ENCODE results near the gene ZNF549. TPM values are rescaled to one million over a fixed set of nuclear protein-coding genes. Genes with fewer than 3 reads are reported as not detected.

ZNF549 gene
- total and polyA plus RNA-seq, 2 of the 8 experiments (the other 6 are each of a cell fraction or from before 2014, with no cell fraction given): 4.3 to 9.7 TPM

DNA sequence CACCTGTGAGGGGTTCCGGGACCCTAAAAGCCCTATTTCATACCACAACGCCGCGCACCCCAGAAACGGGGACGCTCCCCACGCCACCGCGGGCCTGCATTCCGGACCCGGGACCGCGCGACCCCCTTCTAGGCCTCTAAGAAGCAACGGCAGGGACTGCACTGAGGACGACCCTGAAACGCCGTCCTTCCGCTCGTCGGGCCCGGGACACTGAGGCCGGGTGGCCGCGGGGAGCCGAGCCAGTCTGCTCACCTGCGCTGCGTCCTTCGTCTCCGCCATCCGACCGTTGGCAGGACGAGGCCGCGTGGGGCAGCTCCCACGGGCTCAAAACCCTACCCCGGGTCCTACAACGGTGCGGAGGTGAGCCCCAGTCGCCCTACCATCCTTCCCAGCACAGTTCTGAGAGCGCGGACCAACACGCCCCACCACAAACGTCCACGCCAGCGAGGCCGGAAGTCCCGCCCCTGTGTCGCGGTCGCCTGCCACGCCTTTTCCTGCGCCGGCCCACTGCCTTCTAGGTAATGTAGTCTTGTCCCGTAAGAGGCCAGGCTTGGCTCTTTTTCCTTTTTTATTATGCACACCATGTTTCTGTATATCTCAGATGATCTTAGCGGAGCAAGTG is 32.4 kb downstream of the ZNF549 start, which contains the start of gene ZNF550 (continued):
- peak; percentile 88 for TF ChIP-seq KDM4A (IDR thresholded peaks at IDR 0.05; ENCODE audit: low read depth, low read length, severe bottlenecking)
- no peak for TF ChIP-seq RXRA (IDR thresholded peaks at IDR 0.05; ENCODE audit: insufficient read depth, low read depth, low read length)
- no peak; the same call in 1 of the 2 replicates for TF ChIP-seq E2F6 (IDR thresholded peaks at IDR 0.05)
- TF ChIP-seq EGR1 (IDR thresholded peaks at IDR 0.05; ENCODE audit: borderline replicate concordance, low read depth, low read length): no peak
- TF ChIP-seq, protein P1, sequence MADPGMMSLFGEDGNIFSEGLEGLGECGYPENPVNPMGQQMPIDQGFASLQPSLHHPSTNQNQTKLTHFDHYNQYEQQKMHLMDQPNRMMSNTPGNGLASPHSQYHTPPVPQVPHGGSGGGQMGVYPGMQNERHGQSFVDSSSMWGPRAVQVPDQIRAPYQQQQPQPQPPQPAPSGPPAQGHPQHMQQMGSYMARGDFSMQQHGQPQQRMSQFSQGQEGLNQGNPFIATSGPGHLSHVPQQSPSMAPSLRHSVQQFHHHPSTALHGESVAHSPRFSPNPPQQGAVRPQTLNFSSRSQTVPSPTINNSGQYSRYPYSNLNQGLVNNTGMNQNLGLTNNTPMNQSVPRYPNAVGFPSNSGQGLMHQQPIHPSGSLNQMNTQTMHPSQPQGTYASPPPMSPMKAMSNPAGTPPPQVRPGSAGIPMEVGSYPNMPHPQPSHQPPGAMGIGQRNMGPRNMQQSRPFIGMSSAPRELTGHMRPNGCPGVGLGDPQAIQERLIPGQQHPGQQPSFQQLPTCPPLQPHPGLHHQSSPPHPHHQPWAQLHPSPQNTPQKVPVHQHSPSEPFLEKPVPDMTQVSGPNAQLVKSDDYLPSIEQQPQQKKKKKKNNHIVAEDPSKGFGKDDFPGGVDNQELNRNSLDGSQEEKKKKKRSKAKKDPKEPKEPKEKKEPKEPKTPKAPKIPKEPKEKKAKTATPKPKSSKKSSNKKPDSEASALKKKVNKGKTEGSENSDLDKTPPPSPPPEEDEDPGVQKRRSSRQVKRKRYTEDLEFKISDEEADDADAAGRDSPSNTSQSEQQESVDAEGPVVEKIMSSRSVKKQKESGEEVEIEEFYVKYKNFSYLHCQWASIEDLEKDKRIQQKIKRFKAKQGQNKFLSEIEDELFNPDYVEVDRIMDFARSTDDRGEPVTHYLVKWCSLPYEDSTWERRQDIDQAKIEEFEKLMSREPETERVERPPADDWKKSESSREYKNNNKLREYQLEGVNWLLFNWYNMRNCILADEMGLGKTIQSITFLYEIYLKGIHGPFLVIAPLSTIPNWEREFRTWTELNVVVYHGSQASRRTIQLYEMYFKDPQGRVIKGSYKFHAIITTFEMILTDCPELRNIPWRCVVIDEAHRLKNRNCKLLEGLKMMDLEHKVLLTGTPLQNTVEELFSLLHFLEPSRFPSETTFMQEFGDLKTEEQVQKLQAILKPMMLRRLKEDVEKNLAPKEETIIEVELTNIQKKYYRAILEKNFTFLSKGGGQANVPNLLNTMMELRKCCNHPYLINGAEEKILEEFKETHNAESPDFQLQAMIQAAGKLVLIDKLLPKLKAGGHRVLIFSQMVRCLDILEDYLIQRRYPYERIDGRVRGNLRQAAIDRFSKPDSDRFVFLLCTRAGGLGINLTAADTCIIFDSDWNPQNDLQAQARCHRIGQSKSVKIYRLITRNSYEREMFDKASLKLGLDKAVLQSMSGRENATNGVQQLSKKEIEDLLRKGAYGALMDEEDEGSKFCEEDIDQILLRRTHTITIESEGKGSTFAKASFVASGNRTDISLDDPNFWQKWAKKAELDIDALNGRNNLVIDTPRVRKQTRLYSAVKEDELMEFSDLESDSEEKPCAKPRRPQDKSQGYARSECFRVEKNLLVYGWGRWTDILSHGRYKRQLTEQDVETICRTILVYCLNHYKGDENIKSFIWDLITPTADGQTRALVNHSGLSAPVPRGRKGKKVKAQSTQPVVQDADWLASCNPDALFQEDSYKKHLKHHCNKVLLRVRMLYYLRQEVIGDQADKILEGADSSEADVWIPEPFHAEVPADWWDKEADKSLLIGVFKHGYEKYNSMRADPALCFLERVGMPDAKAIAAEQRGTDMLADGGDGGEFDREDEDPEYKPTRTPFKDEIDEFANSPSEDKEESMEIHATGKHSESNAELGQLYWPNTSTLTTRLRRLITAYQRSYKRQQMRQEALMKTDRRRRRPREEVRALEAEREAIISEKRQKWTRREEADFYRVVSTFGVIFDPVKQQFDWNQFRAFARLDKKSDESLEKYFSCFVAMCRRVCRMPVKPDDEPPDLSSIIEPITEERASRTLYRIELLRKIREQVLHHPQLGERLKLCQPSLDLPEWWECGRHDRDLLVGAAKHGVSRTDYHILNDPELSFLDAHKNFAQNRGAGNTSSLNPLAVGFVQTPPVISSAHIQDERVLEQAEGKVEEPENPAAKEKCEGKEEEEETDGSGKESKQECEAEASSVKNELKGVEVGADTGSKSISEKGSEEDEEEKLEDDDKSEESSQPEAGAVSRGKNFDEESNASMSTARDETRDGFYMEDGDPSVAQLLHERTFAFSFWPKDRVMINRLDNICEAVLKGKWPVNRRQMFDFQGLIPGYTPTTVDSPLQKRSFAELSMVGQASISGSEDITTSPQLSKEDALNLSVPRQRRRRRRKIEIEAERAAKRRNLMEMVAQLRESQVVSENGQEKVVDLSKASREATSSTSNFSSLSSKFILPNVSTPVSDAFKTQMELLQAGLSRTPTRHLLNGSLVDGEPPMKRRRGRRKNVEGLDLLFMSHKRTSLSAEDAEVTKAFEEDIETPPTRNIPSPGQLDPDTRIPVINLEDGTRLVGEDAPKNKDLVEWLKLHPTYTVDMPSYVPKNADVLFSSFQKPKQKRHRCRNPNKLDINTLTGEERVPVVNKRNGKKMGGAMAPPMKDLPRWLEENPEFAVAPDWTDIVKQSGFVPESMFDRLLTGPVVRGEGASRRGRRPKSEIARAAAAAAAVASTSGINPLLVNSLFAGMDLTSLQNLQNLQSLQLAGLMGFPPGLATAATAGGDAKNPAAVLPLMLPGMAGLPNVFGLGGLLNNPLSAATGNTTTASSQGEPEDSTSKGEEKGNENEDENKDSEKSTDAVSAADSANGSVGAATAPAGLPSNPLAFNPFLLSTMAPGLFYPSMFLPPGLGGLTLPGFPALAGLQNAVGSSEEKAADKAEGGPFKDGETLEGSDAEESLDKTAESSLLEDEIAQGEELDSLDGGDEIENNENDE (IDR thresholded peaks at IDR 0.05; ENCODE audit: insufficient replicate concordance, low read length): no peak
- TF ChIP-seq TBP (IDR thresholded peaks at IDR 0.05; ENCODE audit: low read depth, low read length): peak; percentile 68
- TF ChIP-seq MAFK (IDR thresholded peaks at IDR 0.05; ENCODE audit: low read depth, low read length): no peak
- TF ChIP-seq RNF2 (IDR thresholded peaks at IDR 0.05; ENCODE audit: borderline replicate concordance, low read depth, low read length, missing control alignments, poor library complexity, severe bottlenecking): no peak
- TF ChIP-seq CTBP2 (IDR thresholded peaks at IDR 0.05; ENCODE audit: borderline replicate concordance, insufficient read depth, insufficient read length, low read length): no peak

Measured in H1 (cell line).